Neutrophil (primary cell): Measurements from ENCODE around the gene LRIT2.

Experiments used
- H3K27ac ChIP-seq: fragments of 200-600 bp; sonication (generic); 2 replicates; pipeline ENCODE4 v1.5.1; 2016; ENCODE audit warnings: mild to moderate bottlenecking, moderate library complexity
- H3K27me3 ChIP-seq: fragments of 200-600 bp; sonication (generic); 2 replicates; pipeline ENCODE4 v1.6.0; 2016; ENCODE audit warnings: mild to moderate bottlenecking
- H3K36me3 ChIP-seq: fragments of 200-600 bp; sonication (generic); 2 replicates; pipeline ENCODE4 v1.5.1; 2017
- H3K4me1 ChIP-seq, 2 experiments: fragments of 200-600 bp in 1 of 2; sonication (generic) in 1 of 2; 1 replicate in 1 of 2; 2 replicates in 1 of 2; pipeline versions ENCODE4 v1.5.1 to v1.6.1; 2013 to 2016; ENCODE audit warnings: low read depth in 1 of 2, low read length in 1 of 2, mild to moderate bottlenecking in 1 of 2, moderate library complexity in 1 of 2; ENCODE audit not compliant: control insufficient read depth in 1 of 2, insufficient read depth in 1 of 2
- H3K4me3 ChIP-seq, 2 experiments: fragments of 200-600 bp in 1 of 2; sonication (generic) in 1 of 2; 1 replicate in 1 of 2; 2 replicates in 1 of 2; pipeline ENCODE4 v1.5.1; 2013 to 2016; ENCODE audit warnings: low read depth in 1 of 2, low read length in 1 of 2, mild to moderate bottlenecking in 1 of 2, moderate library complexity in 1 of 2
- H3K9me3 ChIP-seq: fragments of 200-600 bp; sonication (generic); 2 replicates; pipeline ENCODE4 v1.5.1; 2016
- CTCF ChIP-seq: fragments of 200-600 bp; sonication (generic); IDR thresholded peaks from 2 replicates; pipeline ENCODE4 v1.5.1; 2016; ENCODE audit warnings: antibody characterized with exemption

LRIT2 gene

DNA sequence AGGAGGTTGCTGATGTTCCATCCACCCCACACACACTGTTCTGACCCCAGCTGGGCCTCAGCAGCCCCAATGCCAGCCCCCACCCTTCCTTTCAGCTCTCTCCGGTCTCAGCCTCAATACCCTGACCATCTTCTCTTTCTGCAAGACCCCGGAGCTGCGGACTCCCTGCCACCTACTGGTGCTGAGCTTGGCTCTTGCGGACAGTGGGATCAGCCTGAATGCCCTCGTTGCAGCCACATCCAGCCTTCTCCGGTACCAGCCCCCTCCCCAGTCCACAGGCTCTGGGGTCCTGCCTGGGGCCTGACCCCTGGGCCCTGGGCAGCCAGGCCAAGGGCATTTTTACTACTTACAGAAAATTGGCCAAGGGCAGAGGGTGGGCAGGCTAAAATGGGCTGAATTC lies 22.2 kb upstream of the LRIT2 start:
- no peak for TF ChIP-seq CTCF
- no peaks in the 10 kb centered on the region for H3K4me1 ChIP-seq
- H3K9me3 ChIP-seq: no peaks in the 10 kb centered on the region
- no peaks in the 10 kb centered on the region for H3K36me3 ChIP-seq
- H3K27ac ChIP-seq: no peak overlapping the region
- no peak overlapping the region for H3K4me3 ChIP-seq
- no peaks in the 10 kb centered on the region for H3K27me3 ChIP-seq

GRCh38 chr10:84244651-84245270 lies 19.4 kb upstream of the LRIT2 start, which contains the start of gene RGR:
TSS of gene RGR (plus strand) at chr10:84245053. CDS start at chr10:84245091, 38 bp downstream.
- Histone ChIP-seq H3K36me3 (no peaks in the 10 kb centered on the region), H3K4me1 (no peaks in the 10 kb centered on the region), H3K9me3 (no peaks in the 10 kb centered on the region), H3K27ac (no peak within 1 kb of the TSS), H3K27me3 (no peaks in the 10 kb centered on the region), H3K4me3 (no peak within 1 kb of the TSS)
- TF ChIP-seq CTCF: no peak

DNA sequence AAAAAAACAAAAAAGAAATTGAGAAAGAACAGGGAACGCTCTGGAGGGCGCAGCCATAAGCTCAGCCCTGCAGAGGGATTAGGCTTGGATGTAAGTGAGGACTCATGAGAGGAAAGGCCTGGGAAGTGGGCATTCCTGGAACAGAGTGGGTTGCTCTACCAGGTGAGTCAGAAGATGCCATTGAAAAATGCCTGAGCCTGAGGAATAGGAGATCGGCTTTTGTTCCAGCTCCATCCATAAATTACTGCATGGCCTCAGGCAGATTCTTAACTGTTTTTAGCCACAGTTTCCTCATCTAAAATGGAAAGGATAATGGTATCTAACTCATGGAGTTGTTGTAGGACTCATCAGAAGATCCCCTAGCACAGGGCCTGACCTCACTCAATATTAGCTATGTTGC lies 18.4 kb upstream of the LRIT2 start:
- Histone ChIP-seq H3K9me3 (no peaks in the 10 kb centered on the region), H3K27me3 (peaks cover 5% of the 10 kb centered on the region), H3K4me3 (no peak overlapping the region), H3K4me1 (no peaks in the 10 kb centered on the region), H3K27ac (no peak overlapping the region), H3K36me3 (no peaks in the 10 kb centered on the region)
- TF ChIP-seq CTCF: no peak

- H3K4me1 ChIP-seq: no peaks in the 10 kb centered on the region
- no peak within 1 kb of the TSS for H3K4me3 ChIP-seq
- H3K27ac ChIP-seq: no peak within 1 kb of the TSS
- TF ChIP-seq CTCF: no peak
- H3K9me3 ChIP-seq: no peaks in the 10 kb centered on the region
- H3K27me3 ChIP-seq: peaks cover 24% of the 10 kb centered on the region
- no peaks in the 10 kb centered on the region for H3K36me3 ChIP-seq
Measured at GRCh38 chr10:84241185-84241790, 15.9 kb upstream of the LRIT2 start, which contains the start of gene LRIT1. TSS of gene LRIT1 (minus strand) at chr10:84241546. CDS start at chr10:84241439, 107 bp downstream.

GRCh38 chr10:84238909-84239308 lies 13.6 kb upstream of the LRIT2 start:
- peaks cover 26% of the 10 kb centered on the region for H3K27me3 ChIP-seq
- H3K4me3 ChIP-seq: no peak overlapping the region
- no peak for TF ChIP-seq CTCF
- H3K9me3 ChIP-seq: no peaks in the 10 kb centered on the region
- no peaks in the 10 kb centered on the region for H3K4me1 ChIP-seq
- no peaks in the 10 kb centered on the region for H3K36me3 ChIP-seq
- H3K27ac ChIP-seq: no peak overlapping the region
